ES-I3 (cell line): ENCODE results near the gene RABL6.
A peak's percentile ranks its signal among the peaks of the same experiment; 100 is the strongest.

Experiments
- H3K36me3 ChIP-seq: 2 replicates; pipeline ENCODE4 v1.6.1; 2013; ENCODE audit warnings: mild to moderate bottlenecking, low read length, control low read depth, moderate library complexity; ENCODE audit not compliant: insufficient read depth
- H3K4me1 ChIP-seq: 2 replicates; pipeline ENCODE4 v1.6.1; 2013; ENCODE audit warnings: mild to moderate bottlenecking, control low read depth, low read length; ENCODE audit not compliant: insufficient read depth
- H3K9ac ChIP-seq: 2 replicates; pipeline ENCODE4 v1.6.1; 2013; ENCODE audit warnings: low read depth, mild to moderate bottlenecking, low read length, moderate library complexity
- H3K9me3 ChIP-seq: 2 replicates; pipeline ENCODE4 v1.6.1; 2013; ENCODE audit warnings: mild to moderate bottlenecking, low read length, moderate library complexity; ENCODE audit not compliant: control insufficient read depth, insufficient read depth

RABL6 gene

GRCh38 chr9:136806631-136807201 lies 1.0 kb upstream of the RABL6 start:
- Histone ChIP-seq H3K9ac (peak overlapping the region; percentile 97), H3K9me3 (no peaks in the 10 kb centered on the region), H3K4me1 (0 out of 2 replicates have a peak, but pooled peaks cover 8% of the 10 kb centered on the region), H3K36me3 (0 out of 2 replicates have a peak, but pooled peaks cover 9% of the 10 kb centered on the region)

- Histone ChIP-seq H3K9me3 (no peaks in the 10 kb centered on the region), H3K9ac (peak overlapping the region; percentile 97), H3K36me3 (peaks cover 14% of the 10 kb centered on the region; the same call in 1 of the 2 replicates), H3K4me1 (0 out of 2 replicates have a peak, but pooled peaks cover 8% of the 10 kb centered on the region)
Observed at GRCh38 chr9:136808075-136808805, 492 bp downstream of the RABL6 start.

- H3K4me1 ChIP-seq, result 0 out of 2 replicates have a peak, but pooled peaks cover 8% of the 10 kb centered on the region
- H3K9me3 ChIP-seq, result no peaks in the 10 kb centered on the region
- peaks cover 15% of the 10 kb centered on the region; the same call in 1 of the 2 replicates for H3K36me3 ChIP-seq
- H3K9ac ChIP-seq, result peak overlapping the region; percentile 97
Observed at GRCh38 chr9:136808806-136809158, 1.0 kb downstream of the RABL6 start.

GRCh38 chr9:136814725-136815421 lies 7.1 kb downstream of the RABL6 start:
- H3K4me1 ChIP-seq, result 0 out of 2 replicates have a peak, but pooled peaks cover 4% of the 10 kb centered on the region
- H3K9ac ChIP-seq, result no peak overlapping the region
- peaks cover 11% of the 10 kb centered on the region; the same call in 1 of the 2 replicates for H3K36me3 ChIP-seq
- H3K9me3 ChIP-seq, result no peaks in the 10 kb centered on the region

DNA sequence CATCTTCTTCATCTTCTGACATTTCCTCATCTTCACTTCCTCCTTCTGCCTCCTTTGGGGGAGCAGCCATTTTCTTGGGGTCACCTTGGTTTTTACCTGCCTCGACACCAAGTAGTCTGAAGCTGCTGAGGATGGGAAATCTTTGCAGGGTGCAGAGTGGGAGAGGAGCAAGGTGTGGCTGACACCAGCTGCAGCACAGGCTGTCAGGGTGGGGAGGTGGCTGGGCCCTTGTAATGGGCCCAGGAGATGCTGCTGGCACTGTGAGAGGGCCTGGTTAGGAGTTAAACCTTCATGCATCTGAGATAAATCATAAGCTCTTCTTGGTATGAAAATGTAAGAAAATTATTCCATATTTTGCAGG lies 7.7 kb downstream of the RABL6 start:
- Histone ChIP-seq H3K9ac (no peak overlapping the region), H3K36me3 (peaks cover 6% of the 10 kb centered on the region; the same call in 1 of the 2 replicates), H3K4me1 (no peaks in the 10 kb centered on the region), H3K9me3 (no peaks in the 10 kb centered on the region)

- Histone ChIP-seq H3K36me3 (no peaks in the 10 kb centered on the region), H3K4me1 (no peaks in the 10 kb centered on the region; the same call in 1 of the 2 replicates), H3K9ac (peak overlapping the region; percentile 62), H3K9me3 (no peaks in the 10 kb centered on the region)
Observed at GRCh38 chr9:136820971-136821825, 13.4 kb downstream of the RABL6 start.

DNA sequence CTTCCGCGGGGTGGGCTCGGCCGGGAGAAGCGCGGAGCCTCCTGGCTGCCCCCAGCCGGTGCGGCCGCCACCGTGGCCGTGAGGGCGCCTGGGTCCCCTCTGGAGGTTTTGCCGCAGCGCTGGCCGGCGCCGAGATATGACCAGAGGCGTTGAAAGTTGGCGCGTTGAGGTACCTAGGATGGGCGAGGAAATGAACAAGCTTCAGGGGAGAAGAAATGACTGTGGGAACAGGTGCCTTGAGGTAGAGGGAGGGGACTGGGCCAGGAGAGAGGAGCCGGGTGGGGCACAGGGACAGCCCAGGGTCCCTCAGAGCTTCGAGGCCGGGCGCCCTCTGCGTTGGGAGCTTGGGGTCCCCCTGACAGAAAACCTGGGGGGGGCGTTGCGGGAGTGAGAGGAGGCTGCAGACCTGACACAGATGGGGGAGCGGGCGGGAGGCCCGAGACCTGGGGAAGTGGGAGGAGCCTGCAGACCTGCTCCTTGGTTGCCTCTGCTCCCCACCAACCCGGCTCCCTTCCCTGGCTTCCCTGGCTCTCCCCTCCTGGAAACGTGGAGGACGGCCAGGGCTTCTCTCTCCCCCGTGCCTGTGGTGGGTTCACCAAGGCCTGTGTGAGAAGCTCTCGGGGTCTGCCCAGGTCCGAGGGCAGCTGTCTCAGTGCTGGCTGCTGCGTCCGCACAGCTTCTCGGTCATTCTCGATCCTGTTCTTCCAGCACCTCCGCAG lies 14.2 kb downstream of the RABL6 start:
- Histone ChIP-seq H3K4me1 (no peaks in the 10 kb centered on the region; the same call in 1 of the 2 replicates), H3K36me3 (no peaks in the 10 kb centered on the region), H3K9ac (peak overlapping the region; percentile 62), H3K9me3 (no peaks in the 10 kb centered on the region)

DNA sequence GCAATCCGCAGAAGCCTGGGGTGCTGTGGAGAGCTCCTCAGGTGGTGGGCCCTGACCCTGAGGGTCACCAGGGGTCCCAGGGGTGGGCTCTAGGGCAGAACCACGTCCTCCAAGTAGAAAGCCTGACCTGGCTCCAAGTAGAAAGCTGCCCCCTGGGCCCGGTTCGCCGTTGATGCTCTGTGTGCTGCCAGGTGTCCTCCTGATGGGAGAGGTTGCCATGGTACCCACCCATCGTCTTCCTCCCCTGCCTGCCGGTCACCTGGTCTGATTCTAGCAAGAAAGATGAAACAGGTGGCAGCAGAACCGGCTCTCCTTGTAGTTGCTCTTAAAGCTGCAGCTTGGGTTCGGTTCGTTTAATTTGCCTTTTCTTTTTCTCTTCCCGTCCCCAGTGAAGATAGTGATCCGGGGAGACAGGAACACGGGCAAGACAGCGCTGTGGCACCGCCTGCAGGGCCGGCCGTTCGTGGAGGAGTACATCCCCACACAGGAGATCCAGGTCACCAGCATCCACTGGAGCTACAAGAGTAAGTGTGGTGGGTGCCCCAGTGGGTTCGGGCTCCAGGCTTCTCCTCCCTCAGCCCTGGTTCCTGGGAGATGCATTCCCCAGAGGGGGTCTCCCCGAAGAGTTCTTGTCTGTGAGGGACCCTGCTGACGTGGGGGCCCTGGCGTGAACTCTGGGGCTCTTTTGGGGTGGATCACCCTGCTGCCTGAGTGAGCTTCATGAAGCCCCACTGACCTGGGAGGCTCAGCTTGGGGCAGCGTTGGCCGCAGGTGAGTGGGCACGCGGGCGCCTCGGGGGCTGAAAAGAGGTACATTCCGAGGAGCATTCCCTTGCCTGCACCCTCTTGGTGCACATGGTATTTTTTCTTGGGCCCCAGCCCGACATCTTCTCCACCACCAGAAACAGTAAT lies 15.6 kb downstream of the RABL6 start:
- Histone ChIP-seq H3K36me3 (no peaks in the 10 kb centered on the region), H3K9me3 (no peaks in the 10 kb centered on the region), H3K9ac (no peak overlapping the region), H3K4me1 (no peaks in the 10 kb centered on the region; the same call in 1 of the 2 replicates)

- H3K4me1 ChIP-seq, result no peaks in the 10 kb centered on the region; the same call in 1 of the 2 replicates
- H3K9ac ChIP-seq, result no peak overlapping the region
- no peaks in the 10 kb centered on the region for H3K36me3 ChIP-seq
- no peaks in the 10 kb centered on the region for H3K9me3 ChIP-seq
Observed at GRCh38 chr9:136824496-136825225, 16.9 kb downstream of the RABL6 start.

- no peaks in the 10 kb centered on the region for H3K9me3 ChIP-seq
- H3K36me3 ChIP-seq, result no peaks in the 10 kb centered on the region; the same call in 1 of the 2 replicates
- H3K4me1 ChIP-seq, result no peaks in the 10 kb centered on the region; the same call in 1 of the 2 replicates
- no peak overlapping the region for H3K9ac ChIP-seq
Observed at GRCh38 chr9:136825295-136826187, 17.8 kb downstream of the RABL6 start.

GRCh38 chr9:136826188-136826541 lies 18.4 kb downstream of the RABL6 start:
- H3K36me3 ChIP-seq, result no peaks in the 10 kb centered on the region; the same call in none of the 2 replicates
- H3K9ac ChIP-seq, result no peak overlapping the region
- H3K4me1 ChIP-seq, result no peaks in the 10 kb centered on the region; the same call in 1 of the 2 replicates
- H3K9me3 ChIP-seq, result no peaks in the 10 kb centered on the region
